ENCODE results near the gene FGFR3.

Gene FGFR3

DNA sequence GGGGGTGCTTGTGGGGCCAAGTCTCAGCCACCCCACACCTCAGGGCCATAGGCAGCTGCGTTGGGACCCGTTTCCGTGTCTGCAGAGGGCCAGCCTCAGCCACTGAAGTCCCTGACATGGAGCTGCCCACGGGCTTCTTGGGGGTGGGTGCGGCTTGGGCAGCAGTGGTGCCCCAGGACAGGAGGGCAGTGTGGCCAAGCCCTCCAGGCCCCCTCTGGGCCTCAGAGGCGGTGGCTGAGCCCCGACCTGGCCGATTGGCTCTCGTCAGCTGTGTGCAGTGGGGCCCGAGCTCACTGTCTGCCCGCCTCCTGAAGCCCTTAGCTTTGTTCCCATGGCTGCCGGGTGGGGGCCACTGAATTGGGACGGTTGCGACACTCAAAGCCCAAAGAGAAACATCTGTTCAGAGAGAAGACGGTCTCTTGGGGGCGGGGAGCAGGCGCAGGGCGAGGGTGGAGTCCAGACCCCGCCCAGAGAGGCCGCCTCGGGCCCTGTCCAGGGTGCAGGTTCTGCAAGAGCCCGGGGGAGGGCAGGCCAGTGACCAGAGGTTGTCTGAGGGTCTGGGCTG is 9.1 kb downstream of the FGFR3 start:
- no peaks in the 10 kb centered on the region for H3K27me3 ChIP-seq (ENCODE audit: control insufficient read depth in 2 of 2, insufficient read depth in 2 of 2, low read length in 2 of 2)
- no peak overlapping the region for H3K27ac ChIP-seq (ENCODE audit: low read depth in 2 of 2, low read length in 2 of 2)
- peaks cover 5 to 28% of the 10 kb centered on the region in 2 donors for H3K4me1 ChIP-seq (ENCODE audit: control insufficient read depth in 2 of 2, insufficient read depth in 2 of 2, low read length in 2 of 2)
- peaks cover 10% of the 10 kb centered on the region in 2 donors for H3K36me3 ChIP-seq (ENCODE audit: control insufficient read depth in 2 of 2, insufficient read depth in 2 of 2, low read length in 2 of 2)
- no peaks in the 10 kb centered on the region for H3K9me3 ChIP-seq (ENCODE audit: control insufficient read depth in 2 of 2, low read length in 2 of 2)
- no peak overlapping the region for H3K9ac ChIP-seq (ENCODE audit: low read depth in 1 of 2, low read length in 2 of 2)
- no peak overlapping the region for H3K4me3 ChIP-seq (ENCODE audit: low read length in 2 of 2)

DNA sequence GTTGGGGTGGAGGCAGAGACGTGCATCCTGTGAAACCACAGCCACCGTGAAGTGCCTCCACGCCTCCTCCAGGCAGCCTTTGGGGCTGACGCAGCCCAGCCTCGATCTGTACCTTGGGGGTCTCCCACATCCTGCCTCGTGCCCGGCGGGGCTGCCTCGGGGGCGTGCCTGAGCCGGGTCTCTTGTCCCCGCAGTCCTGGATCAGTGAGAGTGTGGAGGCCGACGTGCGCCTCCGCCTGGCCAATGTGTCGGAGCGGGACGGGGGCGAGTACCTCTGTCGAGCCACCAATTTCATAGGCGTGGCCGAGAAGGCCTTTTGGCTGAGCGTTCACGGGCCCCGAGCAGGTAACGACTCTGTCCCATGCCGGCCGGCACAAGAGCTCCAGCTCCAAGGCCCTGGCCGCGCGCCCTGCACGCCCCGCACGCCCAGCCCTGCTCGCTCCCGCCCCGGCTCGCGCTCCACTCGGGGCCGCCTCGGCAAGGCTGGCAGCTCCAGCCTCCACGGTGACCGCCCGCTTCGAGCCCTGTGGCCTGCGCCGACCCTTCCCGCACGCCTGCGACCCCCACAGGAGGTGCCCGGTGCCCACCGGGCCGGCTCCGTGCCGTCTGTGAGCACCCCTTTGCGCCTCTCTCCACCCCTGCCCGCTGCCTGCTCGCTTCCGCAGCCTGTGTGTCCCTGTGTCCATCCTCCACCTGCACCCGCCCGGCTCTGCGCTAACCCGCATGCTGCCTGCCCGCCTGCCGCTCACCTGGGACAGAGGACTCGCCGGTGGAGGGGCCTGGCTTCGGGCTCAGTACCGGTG is 9.8 kb downstream of the FGFR3 start:
- H3K4me1 ChIP-seq (ENCODE audit: control insufficient read depth in 2 of 2, insufficient read depth in 2 of 2, low read length in 2 of 2), result peaks cover 0 to 26% of the 10 kb centered on the region in 2 donors
- no peaks in the 10 kb centered on the region for H3K9me3 ChIP-seq (ENCODE audit: control insufficient read depth in 2 of 2, low read length in 2 of 2)
- no peak overlapping the region for H3K4me3 ChIP-seq (ENCODE audit: low read length in 2 of 2)
- H3K27ac ChIP-seq (ENCODE audit: low read depth in 2 of 2, low read length in 2 of 2), result no peak overlapping the region
- H3K36me3 ChIP-seq (ENCODE audit: control insufficient read depth in 2 of 2, insufficient read depth in 2 of 2, low read length in 2 of 2), result peaks cover 10% of the 10 kb centered on the region in 2 donors
- H3K9ac ChIP-seq (ENCODE audit: low read depth in 1 of 2, low read length in 2 of 2), result no peak overlapping the region
- no peaks in the 10 kb centered on the region for H3K27me3 ChIP-seq (ENCODE audit: control insufficient read depth in 2 of 2, insufficient read depth in 2 of 2, low read length in 2 of 2)

DNA sequence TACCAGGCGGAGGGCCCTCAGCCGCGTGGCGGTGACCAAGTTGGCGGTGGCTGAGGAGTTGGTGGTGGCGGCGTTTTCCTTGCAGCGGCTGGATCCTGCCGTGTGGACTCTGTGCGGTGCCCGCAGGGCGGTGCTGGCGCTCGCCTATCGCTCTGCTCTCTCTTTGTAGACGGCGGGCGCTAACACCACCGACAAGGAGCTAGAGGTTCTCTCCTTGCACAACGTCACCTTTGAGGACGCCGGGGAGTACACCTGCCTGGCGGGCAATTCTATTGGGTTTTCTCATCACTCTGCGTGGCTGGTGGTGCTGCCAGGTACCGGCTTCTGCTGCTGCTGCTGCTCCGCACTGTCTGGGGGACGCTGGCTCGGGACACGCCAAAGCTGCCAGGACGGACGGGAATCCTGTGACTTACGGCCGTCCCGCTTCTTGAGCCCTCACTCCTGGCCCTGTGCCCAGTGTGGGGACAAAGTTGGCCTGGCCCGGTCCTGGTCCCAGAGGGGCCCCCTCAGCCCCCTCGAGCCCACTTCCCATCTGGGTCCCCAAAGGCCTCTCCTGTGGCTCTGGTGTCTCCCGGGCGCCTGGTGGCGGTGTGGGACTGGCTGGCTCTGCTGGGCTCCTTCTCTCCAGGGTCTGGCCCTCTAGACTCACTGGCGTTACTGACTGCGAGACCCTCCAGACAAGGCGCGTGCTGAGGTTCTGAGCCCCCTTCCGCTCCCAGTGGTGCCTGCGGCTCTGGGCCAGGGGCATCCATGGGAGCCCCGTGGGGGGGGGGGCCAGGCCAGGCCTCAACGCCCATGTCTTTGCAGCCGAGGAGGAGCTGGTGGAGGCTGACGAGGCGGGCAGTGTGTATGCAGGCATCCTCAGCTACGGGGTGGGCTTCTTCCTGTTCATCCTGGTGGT is 10.7 kb downstream of the FGFR3 start:
- Histone ChIP-seq H3K36me3 (ENCODE audit: control insufficient read depth in 2 of 2, insufficient read depth in 2 of 2, low read length in 2 of 2) (peaks cover 10% of the 10 kb centered on the region in 2 donors), H3K9ac (ENCODE audit: low read depth in 1 of 2, low read length in 2 of 2) (no peak overlapping the region), H3K27me3 (ENCODE audit: control insufficient read depth in 2 of 2, insufficient read depth in 2 of 2, low read length in 2 of 2) (no peaks in the 10 kb centered on the region), H3K27ac (ENCODE audit: low read depth in 2 of 2, low read length in 2 of 2) (no peak overlapping the region), H3K4me1 (ENCODE audit: control insufficient read depth in 2 of 2, insufficient read depth in 2 of 2, low read length in 2 of 2) (peaks cover 0 to 29% of the 10 kb centered on the region in 2 donors), H3K9me3 (ENCODE audit: control insufficient read depth in 2 of 2, low read length in 2 of 2) (no peaks in the 10 kb centered on the region), H3K4me3 (ENCODE audit: low read length in 2 of 2) (no peak overlapping the region)

DNA sequence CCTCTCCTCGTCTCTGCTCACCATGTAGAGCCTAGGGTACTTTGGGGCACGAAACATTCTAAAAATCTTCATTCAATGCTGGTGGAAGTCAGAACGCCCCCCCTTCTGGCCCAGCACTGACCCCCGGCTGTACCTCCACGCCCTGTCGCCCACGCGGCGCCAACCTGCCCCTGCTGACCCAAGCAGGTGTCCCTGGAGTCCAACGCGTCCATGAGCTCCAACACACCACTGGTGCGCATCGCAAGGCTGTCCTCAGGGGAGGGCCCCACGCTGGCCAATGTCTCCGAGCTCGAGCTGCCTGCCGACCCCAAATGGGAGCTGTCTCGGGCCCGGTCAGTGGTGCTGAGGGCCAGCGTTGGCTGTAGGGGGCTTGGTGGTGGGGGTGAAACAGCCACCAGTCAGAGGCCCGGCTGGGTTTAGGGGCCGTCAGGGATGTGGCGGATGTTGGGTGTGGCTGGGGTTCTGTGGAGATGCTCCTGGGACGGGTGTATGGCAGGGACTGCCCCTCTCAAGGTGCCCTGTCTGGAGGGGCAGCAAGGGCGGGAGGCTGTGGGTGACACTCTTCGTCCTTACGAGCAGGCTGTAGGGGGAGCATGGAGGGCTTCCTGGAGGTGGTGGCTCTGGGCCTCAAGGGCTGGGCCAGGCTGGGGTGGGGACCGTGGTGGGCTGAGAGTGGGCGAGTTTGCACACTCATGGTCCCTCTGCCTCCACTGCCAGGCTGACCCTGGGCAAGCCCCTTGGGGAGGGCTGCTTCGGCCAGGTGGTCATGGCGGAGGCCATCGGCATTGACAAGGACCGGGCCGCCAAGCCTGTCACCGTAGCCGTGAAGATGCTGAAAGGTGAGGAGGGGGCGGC is 11.8 kb downstream of the FGFR3 start:
- peaks cover 10% of the 10 kb centered on the region in 2 donors for H3K36me3 ChIP-seq (ENCODE audit: control insufficient read depth in 2 of 2, insufficient read depth in 2 of 2, low read length in 2 of 2)
- H3K27ac ChIP-seq (ENCODE audit: low read depth in 2 of 2, low read length in 2 of 2), result no peak overlapping the region

DNA sequence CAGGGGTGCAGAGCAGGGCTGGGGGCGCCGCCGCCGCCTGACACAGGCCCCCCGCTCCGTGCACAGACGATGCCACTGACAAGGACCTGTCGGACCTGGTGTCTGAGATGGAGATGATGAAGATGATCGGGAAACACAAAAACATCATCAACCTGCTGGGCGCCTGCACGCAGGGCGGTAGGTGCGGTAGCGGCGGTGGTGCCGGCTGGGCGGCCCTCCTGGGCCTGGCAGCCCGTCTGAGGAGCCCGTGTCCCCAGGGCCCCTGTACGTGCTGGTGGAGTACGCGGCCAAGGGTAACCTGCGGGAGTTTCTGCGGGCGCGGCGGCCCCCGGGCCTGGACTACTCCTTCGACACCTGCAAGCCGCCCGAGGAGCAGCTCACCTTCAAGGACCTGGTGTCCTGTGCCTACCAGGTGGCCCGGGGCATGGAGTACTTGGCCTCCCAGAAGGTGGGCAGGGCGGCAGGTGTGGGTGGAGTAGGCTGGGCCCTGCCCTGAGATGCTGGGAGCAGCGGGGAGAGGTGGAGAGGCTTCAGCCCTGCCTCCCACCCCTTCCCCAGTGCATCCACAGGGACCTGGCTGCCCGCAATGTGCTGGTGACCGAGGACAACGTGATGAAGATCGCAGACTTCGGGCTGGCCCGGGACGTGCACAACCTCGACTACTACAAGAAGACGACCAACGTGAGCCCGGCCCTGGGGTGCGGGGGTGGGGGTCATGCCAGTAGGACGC is 12.6 kb downstream of the FGFR3 start:
- peaks cover 10% of the 10 kb centered on the region in 2 donors for H3K36me3 ChIP-seq (ENCODE audit: control insufficient read depth in 2 of 2, insufficient read depth in 2 of 2, low read length in 2 of 2)

More for the DNA sequence above, 11.8 kb downstream of the FGFR3 start:
- no peaks in the 10 kb centered on the region for H3K9me3 ChIP-seq (ENCODE audit: control insufficient read depth in 2 of 2, low read length in 2 of 2)
- H3K9ac ChIP-seq (ENCODE audit: low read depth in 1 of 2, low read length in 2 of 2), result no peak overlapping the region
- H3K4me1 ChIP-seq (ENCODE audit: control insufficient read depth in 2 of 2, insufficient read depth in 2 of 2, low read length in 2 of 2), result peaks cover 0 to 24% of the 10 kb centered on the region in 2 donors
- H3K4me3 ChIP-seq (ENCODE audit: low read length in 2 of 2), result no peak overlapping the region
- H3K27me3 ChIP-seq (ENCODE audit: control insufficient read depth in 2 of 2, insufficient read depth in 2 of 2, low read length in 2 of 2), result no peaks in the 10 kb centered on the region

DNA sequence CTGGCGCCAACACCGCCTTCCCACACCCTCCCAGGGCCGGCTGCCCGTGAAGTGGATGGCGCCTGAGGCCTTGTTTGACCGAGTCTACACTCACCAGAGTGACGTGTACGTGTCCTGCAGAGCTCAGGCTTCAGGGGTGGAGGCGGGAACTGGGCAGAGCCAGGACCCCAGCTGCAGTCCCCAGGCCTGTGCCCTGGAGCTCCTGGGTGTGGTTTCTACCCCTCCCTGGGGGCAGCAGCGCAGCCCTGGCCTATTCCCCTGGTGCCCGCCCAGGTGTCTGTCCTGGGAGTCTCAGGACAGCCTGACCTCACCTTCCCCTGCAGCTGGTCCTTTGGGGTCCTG is 13.1 kb downstream of the FGFR3 start:
- peaks cover 0 to 22% of the 10 kb centered on the region in 2 donors for H3K4me1 ChIP-seq (ENCODE audit: control insufficient read depth in 2 of 2, insufficient read depth in 2 of 2, low read length in 2 of 2)
- no peaks in the 10 kb centered on the region for H3K27me3 ChIP-seq (ENCODE audit: control insufficient read depth in 2 of 2, insufficient read depth in 2 of 2, low read length in 2 of 2)
- H3K9ac ChIP-seq (ENCODE audit: low read depth in 1 of 2, low read length in 2 of 2), result no peak overlapping the region
- peaks cover 7 to 10% of the 10 kb centered on the region in 2 donors for H3K36me3 ChIP-seq (ENCODE audit: control insufficient read depth in 2 of 2, insufficient read depth in 2 of 2, low read length in 2 of 2)
- no peaks in the 10 kb centered on the region for H3K9me3 ChIP-seq (ENCODE audit: control insufficient read depth in 2 of 2, low read length in 2 of 2)
- no peak overlapping the region for H3K27ac ChIP-seq (ENCODE audit: low read depth in 2 of 2, low read length in 2 of 2)
- H3K4me3 ChIP-seq (ENCODE audit: low read length in 2 of 2), result no peak overlapping the region

More for the DNA sequence above, 12.6 kb downstream of the FGFR3 start:
- Histone ChIP-seq H3K27ac (ENCODE audit: low read depth in 2 of 2, low read length in 2 of 2) (no peak overlapping the region), H3K9ac (ENCODE audit: low read depth in 1 of 2, low read length in 2 of 2) (no peak overlapping the region), H3K4me3 (ENCODE audit: low read length in 2 of 2) (no peak overlapping the region), H3K4me1 (ENCODE audit: control insufficient read depth in 2 of 2, insufficient read depth in 2 of 2, low read length in 2 of 2) (peaks cover 0 to 22% of the 10 kb centered on the region in 2 donors), H3K27me3 (ENCODE audit: control insufficient read depth in 2 of 2, insufficient read depth in 2 of 2, low read length in 2 of 2) (no peaks in the 10 kb centered on the region), H3K9me3 (ENCODE audit: control insufficient read depth in 2 of 2, low read length in 2 of 2) (no peaks in the 10 kb centered on the region)

DNA sequence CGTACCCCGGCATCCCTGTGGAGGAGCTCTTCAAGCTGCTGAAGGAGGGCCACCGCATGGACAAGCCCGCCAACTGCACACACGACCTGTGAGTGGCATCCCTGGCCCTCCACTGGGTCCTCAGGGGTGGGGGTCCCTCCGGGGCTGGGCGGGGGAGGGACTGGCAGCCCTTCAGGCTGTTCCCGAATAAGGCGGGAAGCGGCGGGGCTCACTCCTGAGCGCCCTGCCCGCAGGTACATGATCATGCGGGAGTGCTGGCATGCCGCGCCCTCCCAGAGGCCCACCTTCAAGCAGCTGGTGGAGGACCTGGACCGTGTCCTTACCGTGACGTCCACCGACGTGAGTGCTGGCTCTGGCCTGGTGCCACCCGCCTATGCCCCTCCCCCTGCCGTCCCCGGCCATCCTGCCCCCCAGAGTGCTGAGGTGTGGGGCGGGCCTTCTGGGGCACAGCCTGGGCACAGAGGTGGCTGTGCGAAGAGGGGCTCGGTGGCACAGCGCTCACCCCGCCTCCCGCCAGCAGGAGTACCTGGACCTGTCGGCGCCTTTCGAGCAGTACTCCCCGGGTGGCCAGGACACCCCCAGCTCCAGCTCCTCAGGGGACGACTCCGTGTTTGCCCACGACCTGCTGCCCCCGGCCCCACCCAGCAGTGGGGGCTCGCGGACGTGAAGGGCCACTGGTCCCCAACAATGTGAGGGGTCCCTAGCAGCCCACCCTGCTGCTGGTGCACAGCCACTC is 13.7 kb downstream of the FGFR3 start:
- peaks cover 0 to 22% of the 10 kb centered on the region in 2 donors for H3K4me1 ChIP-seq (ENCODE audit: control insufficient read depth in 2 of 2, insufficient read depth in 2 of 2, low read length in 2 of 2)
- no peaks in the 10 kb centered on the region for H3K27me3 ChIP-seq (ENCODE audit: control insufficient read depth in 2 of 2, insufficient read depth in 2 of 2, low read length in 2 of 2)
- H3K4me3 ChIP-seq (ENCODE audit: low read length in 2 of 2), result no peak overlapping the region
- H3K9me3 ChIP-seq (ENCODE audit: control insufficient read depth in 2 of 2, low read length in 2 of 2), result no peaks in the 10 kb centered on the region
- no peak overlapping the region for H3K27ac ChIP-seq (ENCODE audit: low read depth in 2 of 2, low read length in 2 of 2)
- peaks cover 6 to 10% of the 10 kb centered on the region in 2 donors for H3K36me3 ChIP-seq (ENCODE audit: control insufficient read depth in 2 of 2, insufficient read depth in 2 of 2, low read length in 2 of 2)
- no peak overlapping the region for H3K9ac ChIP-seq (ENCODE audit: low read depth in 1 of 2, low read length in 2 of 2)

DNA sequence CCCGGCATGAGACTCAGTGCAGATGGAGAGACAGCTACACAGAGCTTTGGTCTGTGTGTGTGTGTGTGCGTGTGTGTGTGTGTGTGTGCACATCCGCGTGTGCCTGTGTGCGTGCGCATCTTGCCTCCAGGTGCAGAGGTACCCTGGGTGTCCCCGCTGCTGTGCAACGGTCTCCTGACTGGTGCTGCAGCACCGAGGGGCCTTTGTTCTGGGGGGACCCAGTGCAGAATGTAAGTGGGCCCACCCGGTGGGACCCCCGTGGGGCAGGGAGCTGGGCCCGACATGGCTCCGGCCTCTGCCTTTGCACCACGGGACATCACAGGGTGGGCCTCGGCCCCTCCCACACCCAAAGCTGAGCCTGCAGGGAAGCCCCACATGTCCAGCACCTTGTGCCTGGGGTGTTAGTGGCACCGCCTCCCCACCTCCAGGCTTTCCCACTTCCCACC is 14.3 kb downstream of the FGFR3 start:
- Histone ChIP-seq H3K27ac (ENCODE audit: low read depth in 2 of 2, low read length in 2 of 2) (no peak overlapping the region), H3K36me3 (ENCODE audit: control insufficient read depth in 2 of 2, insufficient read depth in 2 of 2, low read length in 2 of 2) (peaks cover 6 to 11% of the 10 kb centered on the region in 2 donors), H3K4me1 (ENCODE audit: control insufficient read depth in 2 of 2, insufficient read depth in 2 of 2, low read length in 2 of 2) (peaks cover 0 to 17% of the 10 kb centered on the region in 2 donors), H3K4me3 (ENCODE audit: low read length in 2 of 2) (no peak overlapping the region), H3K9me3 (ENCODE audit: control insufficient read depth in 2 of 2, low read length in 2 of 2) (no peaks in the 10 kb centered on the region), H3K9ac (ENCODE audit: low read depth in 1 of 2, low read length in 2 of 2) (no peak overlapping the region), H3K27me3 (ENCODE audit: control insufficient read depth in 2 of 2, insufficient read depth in 2 of 2, low read length in 2 of 2) (no peaks in the 10 kb centered on the region)
